HepG2 (cell line): ENCODE results near the gene SYNM. TPM values are rescaled to one million over a fixed set of nuclear protein-coding genes. Genes with fewer than 3 reads are reported as not detected.
A peak's percentile ranks its signal among the peaks of the same experiment; 100 is the strongest.

ENCODE experiments used
- ATAC-seq: fragments of 200-7000 bp; cut with Tn5 transposase; 3 replicates; pipeline ENCODE4 v1.9.1; 2020; ENCODE audit warnings: mild to moderate bottlenecking, moderate library complexity
- BruUV-seq: library from RNA; stranded (reverse); fragments of 400-500 nt; replicated peaks from 2 replicates; lab custom pipeline; 2021; lab: Mats Ljungman, UMichigan
- CTCF ChIA-PET: fragments of 300-600 bp; formaldehyde crosslinking; extraction: SDS; loops from one replicate; lab custom pipeline; 2021; ENCODE audit warnings: low total read pairs, inconsistent platforms, low intra/inter-chr PET ratio; lab: Yijun Ruan, JAX
- POLR2A ChIA-PET: fragments of 350-600 bp; sonication (Branson Sonifier 250); formaldehyde crosslinking; loops from one replicate; lab custom pipeline; 2020; ENCODE audit warnings: antibody characterized with exemption, inconsistent platforms; lab: Yijun Ruan, JAX
- DNase-seq: peaks from one replicate; pipeline ENCODE4 v3.0.0-alpha.2; 2015; ENCODE audit warnings: low spot score
- FAIRE-seq: peaks from 3 replicates; lab custom pipeline; 2011; peaks lifted over from hg19 to GRCh38; lab: Jason Lieb, UNC
- H2AFZ ChIP-seq: one replicate; pipeline ENCODE4 v1.6.1; 2011; ENCODE audit warnings: low read length, inconsistent platforms
- H3K27ac ChIP-seq: fragments of 300-600 bp; 3 replicates; pipeline ENCODE4 v1.8.0; 2011; ENCODE audit warnings: mixed run types, mild to moderate bottlenecking, mixed read lengths, low read length, inconsistent platforms; ENCODE audit not compliant: insufficient read depth; ENCODE audit errors: extremely low read length
- H3K27me3 ChIP-seq, 2 experiments: fragments of 200-600 bp in 1 of 2; 2 replicates in 1 of 2; 3 replicates in 1 of 2; pipeline versions ENCODE4 v1.6.0 to v1.8.0; 2011; ENCODE audit warnings: low read length in 2 of 2, mild to moderate bottlenecking in 2 of 2, moderate library complexity in 2 of 2, inconsistent platforms in 1 of 2; ENCODE audit not compliant: insufficient read depth in 2 of 2, control insufficient read depth in 1 of 2
- H3K36me3 ChIP-seq, 2 experiments: fragments of 200-600 bp in 1 of 2; replicated peaks in 1 of 2; 2 replicates in 1 of 2; 3 replicates in 1 of 2; pipeline versions ENCODE4 v1.5.1 to v1.8.0; 2011; ENCODE audit warnings: low read length in 2 of 2, inconsistent platforms in 1 of 2; ENCODE audit not compliant: insufficient read depth in 2 of 2, control insufficient read depth in 1 of 2
- H3K4me1 ChIP-seq: 2 replicates; pipeline ENCODE4 v1.5.1; 2012; ENCODE audit warnings: low read length, inconsistent platforms; ENCODE audit not compliant: insufficient read depth
- H3K4me2 ChIP-seq: 2 replicates; pipeline ENCODE4 v1.6.0; 2011; ENCODE audit warnings: low read depth, low read length, inconsistent platforms
- H3K4me3 ChIP-seq, 3 experiments: fragments of 200-600 bp in 1 of 3; sonication (generic), shearing (Covaris generic) in 1 of 3; replicated peaks in 1 of 3; 2 replicates each; pipeline ENCODE4 v1.5.1; 2011 to 2016; ENCODE audit warnings: low read length in 3 of 3, inconsistent platforms in 2 of 3, low read depth in 2 of 3, mild to moderate bottlenecking in 2 of 3, control low read depth in 1 of 3, mixed read lengths in 1 of 3; ENCODE audit not compliant: insufficient read depth in 1 of 3
- H3K79me2 ChIP-seq: one replicate; pipeline ENCODE4 v1.6.1; 2011; ENCODE audit warnings: low read length, inconsistent platforms; ENCODE audit not compliant: insufficient read depth
- H3K9ac ChIP-seq: 2 replicates; pipeline ENCODE4 v1.6.0; 2011; ENCODE audit warnings: mild to moderate bottlenecking, low read depth, low read length, inconsistent platforms; ENCODE audit not compliant: insufficient read depth
- H3K9me3 ChIP-seq: 2 replicates; pipeline ENCODE4 v1.5.1; 2012; ENCODE audit warnings: mild to moderate bottlenecking, low read length
- H4K20me1 ChIP-seq: 2 replicates; pipeline ENCODE4 v1.6.0; 2011; ENCODE audit warnings: inconsistent platforms, mild to moderate bottlenecking, low read length, moderate library complexity; ENCODE audit not compliant: insufficient read depth
- FOXO1 ChIP-seq: sonication (generic); formaldehyde crosslinking; IDR thresholded peaks from 2 replicates; pipeline ENCODE4 v1.4.0; 2020; ENCODE audit warnings: missing genetic modification reagents
- HDAC6 ChIP-seq: fragments of 200-600 bp; sonication (generic); IDR thresholded peaks from 2 replicates; pipeline ENCODE4 v1.7.0; 2017; ENCODE audit warnings: mild to moderate bottlenecking, antibody characterized with exemption, low read length, low read depth
- KDM6A ChIP-seq: IDR thresholded peaks from 2 replicates; pipeline ENCODE4 v1.6.1; 2016; ENCODE audit warnings: low read depth
- POGZ ChIP-seq: sonication (generic); formaldehyde crosslinking; IDR thresholded peaks from 2 replicates; pipeline ENCODE4 v1.4.0; 2020; ENCODE audit warnings: mild to moderate bottlenecking, missing genetic modification reagents
- SNAPC5 ChIP-seq: sonication (generic); formaldehyde crosslinking; IDR thresholded peaks from 2 replicates; pipeline ENCODE4 v1.8.1; 2023; ENCODE audit warnings: mild to moderate bottlenecking, missing genetic modification reagents, borderline replicate concordance
- SOX13 ChIP-seq, 3 experiments: fragments of 450-650 bp in 1 of 3; sonication (generic) in 1 of 3; formaldehyde crosslinking in 1 of 3; IDR thresholded peaks in 2 of 3; conservative IDR thresholded peaks in 1 of 3; 2 replicates each; pipeline versions ENCODE4 v1.5.0 to v1.6.1; 2016 to 2020; ENCODE audit warnings: antibody characterized with exemption in 1 of 3, mild to moderate bottlenecking in 1 of 3, missing compliant biosample characterization in 1 of 3, missing genetic modification reagents in 1 of 3, moderate library complexity in 1 of 3
- TGIF2 ChIP-seq: IDR thresholded peaks from 2 replicates; pipeline ENCODE4 v1.6.1; 2016; ENCODE audit warnings: control low read depth, missing compliant biosample characterization
- ZMYM4 ChIP-seq: sonication (generic); formaldehyde crosslinking; IDR thresholded peaks from 2 replicates; pipeline ENCODE4 v1.8.1; 2023; ENCODE audit warnings: mild to moderate bottlenecking, missing genetic modification reagents
- ZNF207 ChIP-seq: fragments of 450-650 bp; IDR thresholded peaks from 2 replicates; pipeline ENCODE4 v1.6.1; 2016; ENCODE audit warnings: antibody characterized with exemption, borderline replicate concordance
- ZNF292 ChIP-seq: sonication (generic); formaldehyde crosslinking; IDR thresholded peaks from 2 replicates; pipeline ENCODE4 v1.8.1; 2022; ENCODE audit warnings: mild to moderate bottlenecking, low read depth, missing genetic modification reagents, borderline replicate concordance
- ZNF468 ChIP-seq: sonication (generic); formaldehyde crosslinking; IDR thresholded peaks from 2 replicates; pipeline ENCODE4 v1.8.0; 2022; ENCODE audit warnings: mild to moderate bottlenecking, moderate library complexity, missing genetic modification reagents
- ZNF780A ChIP-seq: sonication (generic); formaldehyde crosslinking; IDR thresholded peaks from 2 replicates; pipeline ENCODE4 v1.8.0; 2022; ENCODE audit warnings: mild to moderate bottlenecking, missing genetic modification reagents, moderate library complexity
- ZNF816 ChIP-seq: sonication (generic); formaldehyde crosslinking; IDR thresholded peaks from 2 replicates; pipeline ENCODE4 v1.8.0; 2022; ENCODE audit warnings: missing genetic modification reagents, mild to moderate bottlenecking, borderline replicate concordance
- WGBS: methylation state at CpG from one replicate; pipeline ENCODE4 v1.1.6; 2017; ENCODE audit warnings: low lambda C conversion rate; 5-methylcytosine and 5-hydroxymethylcytosine counted together
- in situ Hi-C: cut with HindIII; loops from 2 replicates; pipeline ENCODE4 v1.10.0; 2017; ENCODE audit warnings: low pct_unique_long_range_greater_than_20kb; ENCODE audit not compliant: extremely low pct_ligation_motif_present
- intact Hi-C: fragments of 100-400 bp; cut with micrococcal nuclease; formaldehyde crosslinking; loops from one replicate; pipeline ENCODE4 v1.10.0; 2022; ENCODE audit not compliant: unreplicated experiment
- polyA plus RNA-seq, 8 experiments: library from polyadenylated mRNA; depleted of rRNA in 3 of 8; stranded (reverse) in 7 of 8; unstranded in 1 of 8; fragments of >200 nt; fragmentation: Illumina TruSeq in 4 of 8; extraction: Trizol in 4 of 8; gene quantifications; 2 replicates each; pipeline versions ENCODE4 v1.2.1 to v1.2.3, GENCODE V29; 2011 to 2016; ENCODE audit warnings: low read depth in 4 of 8, missing spikeins in 1 of 8, mixed read lengths in 1 of 8; ENCODE audit not compliant: insufficient read depth in 1 of 8
- total RNA-seq, 5 experiments: library from RNA; depleted of rRNA; stranded (reverse); fragments of >200 nt; fragmentation: Illumina TruSeq; extraction: Trizol; gene quantifications; 2 replicates each; pipeline ENCODE4 v1.2.3, GENCODE V29; 2016; ENCODE audit warnings: low read depth in 1 of 5

SYNM gene
- total and polyA plus RNA-seq, 2 of the 13 experiments (the other 11 are each of a cell fraction or from before 2014, with no cell fraction given): 1.1 to 3.7 TPM

- TF ChIP-seq ZNF468 (no peak), ZMYM4 (CRISPR knock-in tag) (0 out of 2 replicates have a peak, but pooled peaks have one; percentile 17), SOX13 (IDR thresholded peaks at IDR 0.05) (no peak), SOX13 (CRISPR knock-in tag; conservative IDR thresholded peaks at IDR 0.05 in 1 of 2, IDR thresholded peaks at IDR 0.05 in 1 of 2) (0 out of 4 replicates have a peak, but pooled peaks of 1 of the 2 experiments have one; percentile 39), POGZ (CRISPR knock-in tag) (0 out of 2 replicates have a peak, but pooled peaks have one; percentile 27)
Observed at GRCh38 chr15:99155961-99156443, 51.1 kb downstream of the SYNM start (continued).

- no peaks in the 10 kb centered on the region for H4K20me1 ChIP-seq
- intact Hi-C loops: loop anchor here (2.0 kb wide), 1 partner anchor 23 kb away; no protein-coding TSS in a partner anchor
- no peak for TF ChIP-seq TGIF2 (CRISPR knock-in tag)
- no peak for TF ChIP-seq SNAPC5 (CRISPR knock-in tag)
- no peak for TF ChIP-seq FOXO1 (CRISPR knock-in tag)
- no peak for TF ChIP-seq ZNF816 (CRISPR knock-in tag)
- no peak for TF ChIP-seq ZNF780A (CRISPR knock-in tag)
- TF ChIP-seq KDM6A: no peak
- TF ChIP-seq ZNF207: no peak
- TF ChIP-seq HDAC6: no peak
- TF ChIP-seq ZNF292 (CRISPR knock-in tag): no peak
- TF ChIP-seq, all 625 proteins: peak for 0
- 79% methylated on average over 3 of the region's 3 CpGs for WGBS
- CTCF ChIA-PET: no interaction called here
- POLR2A ChIA-PET: no interaction called here
- FAIRE-seq: no peak
- Histone ChIP-seq H3K36me3 (peaks cover 2 to 18% of the 10 kb centered on the region in 2 experiments; a peak in 4 of 5 replicates), H2AFZ (no peak overlapping the region), H3K4me3 (no peak overlapping the region), H3K9me3 (no peaks in the 10 kb centered on the region), H3K9ac (no peak overlapping the region), H3K79me2 (no peaks in the 10 kb centered on the region), H3K27me3 (no peaks in the 10 kb centered on the region), H3K27ac (no peak overlapping the region), H3K4me1 (peaks cover 15% of the 10 kb centered on the region), H3K4me2 (no peak overlapping the region)
- ATAC-seq: no peak
- no peak for DNase-seq
- in situ Hi-C loops: no loop called here
- no TSS peak for BruUV-seq
Observed at GRCh38 chr15:99157456-99157855, 52.6 kb downstream of the SYNM start.
